ACHN (cell line): ENCODE data around the gene ZNF423.

Experiments
- DNase-seq: peaks from one replicate; pipeline ENCODE4 v3.0.0-alpha.2; 2015
- in situ Hi-C: cut with HindIII; loops from 2 replicates; pipeline ENCODE4 v1.10.0; 2017; ENCODE audit warnings: low sequenced_read_pairs, low pct_ligation_motif_present, low pct_unique_long_range_greater_than_20kb

The ZNF423 gene

DNA sequence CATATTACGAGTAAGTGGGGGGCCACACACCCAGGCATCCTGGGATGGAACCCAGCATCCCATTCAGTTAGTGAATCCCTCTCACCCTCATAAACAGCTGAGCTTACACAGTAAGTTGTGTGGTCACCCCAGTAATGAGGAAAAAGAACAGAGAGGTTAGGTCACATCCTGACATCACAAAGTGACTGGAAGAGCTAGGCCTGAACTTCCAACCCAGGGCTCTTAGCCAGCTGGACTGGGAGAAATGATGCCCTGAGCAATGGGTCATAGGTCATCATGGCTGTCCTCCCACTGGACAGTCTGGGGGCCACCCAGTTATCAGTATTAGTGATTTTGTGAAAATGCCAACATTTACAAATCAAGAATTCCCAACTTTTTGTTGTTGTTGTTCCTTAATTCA lies 205.3 kb downstream of the ZNF423 start:
- in situ Hi-C loops = no loop called here
- DNase-seq = no peak

DNA sequence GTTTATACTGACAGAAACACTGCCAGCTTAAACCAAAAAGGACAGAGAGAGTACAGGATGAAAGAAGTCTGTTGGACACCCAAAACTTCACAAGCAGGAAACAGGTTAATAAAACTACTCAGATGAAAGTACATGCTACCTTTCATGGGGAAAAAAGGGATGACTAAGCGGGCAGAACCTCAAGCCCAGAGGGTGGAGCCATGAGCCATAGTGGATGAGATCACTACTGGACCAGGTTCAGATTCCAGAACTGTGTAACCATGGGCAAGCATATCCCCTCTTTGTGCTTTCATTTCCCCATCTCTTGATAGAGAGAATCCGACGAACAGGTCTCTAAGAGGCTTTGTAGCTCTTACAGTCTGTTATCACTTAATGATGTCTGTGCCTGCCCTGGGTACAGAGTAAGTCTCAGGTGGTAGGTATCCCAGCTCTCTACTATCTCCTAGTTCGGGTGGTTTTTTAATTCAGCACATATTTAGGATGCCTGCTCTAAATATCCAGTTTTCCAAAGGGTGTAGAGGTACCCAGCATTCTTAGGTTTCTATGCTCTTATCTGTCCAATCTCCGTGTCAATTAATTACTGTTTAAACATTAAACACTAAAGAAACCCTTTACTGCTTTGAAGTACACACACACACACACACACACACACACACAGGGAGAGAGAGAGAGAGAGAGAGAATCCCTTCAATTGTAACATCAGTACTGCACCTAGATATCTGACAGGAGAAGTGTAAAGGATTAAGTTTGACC lies 206.7 kb downstream of the ZNF423 start:
- in situ Hi-C loops = no loop called here
- peak; percentile 10 for DNase-seq

DNA sequence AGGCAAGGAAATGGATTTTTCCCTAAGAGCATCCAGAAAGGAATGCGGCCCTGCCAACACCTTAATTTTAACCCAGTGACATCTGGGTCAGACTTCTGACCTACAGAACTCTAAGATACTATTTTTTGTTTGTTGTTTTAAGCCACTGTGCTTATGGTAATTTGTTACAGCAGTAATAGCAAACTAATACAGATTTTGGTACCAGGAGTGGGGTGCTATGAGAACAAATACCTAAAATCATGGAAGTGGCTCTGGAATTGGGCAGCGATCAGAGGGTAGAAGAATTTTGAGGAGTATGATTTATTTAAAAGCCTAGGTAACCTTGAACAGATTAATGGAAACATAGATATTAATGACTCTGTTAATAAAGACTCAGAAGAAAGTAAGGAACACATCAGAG lies 208.2 kb downstream of the ZNF423 start:
- no peak for DNase-seq
- in situ Hi-C loops = no loop called here

DNA sequence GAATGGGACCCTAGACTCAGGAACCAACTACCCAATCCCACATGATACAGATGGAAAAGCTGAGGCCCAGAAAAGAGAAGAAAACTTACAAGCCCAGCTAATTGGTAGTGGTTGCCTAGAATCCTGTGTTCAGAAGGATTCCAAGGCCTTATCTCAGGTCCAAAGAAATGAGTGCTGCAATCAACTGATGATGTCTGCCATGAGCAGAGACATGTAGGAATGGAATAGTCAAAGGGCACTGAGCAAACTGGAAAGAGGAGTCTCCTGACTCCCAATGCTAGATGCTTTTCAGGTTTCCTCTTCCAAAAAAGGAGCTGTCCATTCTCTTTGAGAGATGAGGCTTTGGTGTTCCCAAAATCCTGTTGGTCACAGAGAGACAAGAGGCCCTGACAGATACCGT lies 210.6 kb downstream of the ZNF423 start:
- no peak for DNase-seq
- in situ Hi-C loops = no loop called here

DNA sequence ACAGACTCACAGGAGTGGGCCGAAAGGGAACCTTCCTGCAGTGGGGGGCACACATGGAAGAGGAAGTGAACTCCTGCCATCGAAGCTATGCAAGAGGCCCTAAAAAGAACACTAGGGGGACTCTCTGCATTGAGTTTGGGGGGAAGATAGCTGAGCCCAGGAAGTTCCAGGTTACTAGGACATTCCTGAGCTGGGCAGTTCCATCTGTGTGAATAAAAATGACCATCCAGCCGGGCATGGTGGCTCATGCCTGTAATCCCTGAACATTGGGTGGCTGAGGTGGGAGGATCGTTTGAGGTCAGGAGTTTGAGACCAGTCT lies 211.8 kb downstream of the ZNF423 start:
- DNase-seq = no peak
- in situ Hi-C loops = no loop called here

DNA sequence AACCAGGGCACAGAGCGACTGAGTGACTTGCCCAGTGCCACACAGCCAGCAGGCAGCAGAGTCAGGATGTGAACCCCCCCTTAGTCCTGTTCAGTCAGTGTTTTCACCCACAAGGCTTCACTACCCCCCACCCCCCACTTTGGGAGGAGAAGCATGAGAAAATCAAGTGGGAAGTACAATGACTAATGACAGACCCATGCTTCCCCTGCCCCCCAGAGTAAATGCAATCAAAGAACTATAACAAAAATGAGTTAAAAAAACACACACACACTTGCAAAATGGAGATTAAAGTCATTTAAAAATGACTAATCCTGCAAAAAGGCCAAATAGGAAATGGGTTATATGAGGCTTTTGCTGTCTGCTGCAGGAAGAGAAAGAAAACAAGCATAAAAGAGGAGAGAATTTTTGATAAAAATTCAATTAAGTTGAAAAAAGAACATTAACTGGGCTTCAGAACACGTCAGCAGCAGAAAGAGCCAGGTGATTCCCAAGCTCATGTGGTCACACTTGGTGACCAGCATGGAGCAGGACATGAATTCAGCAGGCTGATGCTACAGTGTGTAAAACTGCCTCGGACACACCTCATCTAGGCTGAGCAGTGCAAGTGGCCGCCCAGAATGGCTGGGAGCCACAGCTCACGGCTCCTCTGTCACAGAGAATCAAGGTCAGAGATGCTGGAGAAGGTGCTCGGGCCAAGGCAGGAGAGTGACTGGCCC lies 212.3 kb downstream of the ZNF423 start:
- DNase-seq = no peak
- in situ Hi-C loops = no loop called here

DNA sequence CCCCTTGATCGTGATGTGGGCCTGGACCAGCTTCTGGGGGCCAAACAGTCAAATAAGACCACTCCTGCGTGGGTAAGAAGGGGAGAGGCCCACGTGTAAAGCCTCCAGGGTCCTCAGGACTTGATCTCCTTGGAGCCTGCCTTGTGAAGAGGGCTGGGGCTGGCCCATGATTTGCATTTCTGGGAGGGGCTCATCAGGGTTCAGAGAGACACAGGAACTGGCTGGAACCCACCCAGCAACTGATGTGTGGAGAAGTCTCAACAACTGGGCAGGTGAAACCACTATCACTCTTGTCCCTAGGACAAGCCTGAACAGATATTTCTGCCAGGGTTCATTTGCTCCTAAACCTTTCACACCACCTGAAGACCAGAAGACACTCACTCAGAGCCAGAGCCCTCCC lies 214.7 kb downstream of the ZNF423 start:
- in situ Hi-C loops = no loop called here
- no peak for DNase-seq

DNA sequence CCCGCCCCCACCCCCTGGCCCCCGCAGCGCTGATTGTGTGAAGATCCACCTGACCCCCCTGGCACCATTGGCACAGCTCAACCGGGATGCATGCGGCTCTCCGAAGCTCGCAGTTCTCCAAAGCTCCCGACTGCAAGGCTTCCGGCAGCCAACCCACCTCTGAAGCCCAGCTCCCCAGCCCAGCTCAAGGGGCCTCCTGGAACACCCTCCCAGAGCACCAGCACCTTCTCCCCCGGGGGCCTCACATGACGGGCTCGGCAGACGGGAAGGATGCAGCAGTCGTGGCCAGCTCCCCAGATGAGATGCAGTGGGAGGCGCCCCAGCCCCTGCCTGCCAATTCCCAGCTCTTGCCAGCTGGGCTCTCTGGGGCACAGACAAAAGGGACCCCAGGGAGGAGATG lies 215.3 kb downstream of the ZNF423 start:
- in situ Hi-C loops = no loop called here
- DNase-seq = no peak

DNA sequence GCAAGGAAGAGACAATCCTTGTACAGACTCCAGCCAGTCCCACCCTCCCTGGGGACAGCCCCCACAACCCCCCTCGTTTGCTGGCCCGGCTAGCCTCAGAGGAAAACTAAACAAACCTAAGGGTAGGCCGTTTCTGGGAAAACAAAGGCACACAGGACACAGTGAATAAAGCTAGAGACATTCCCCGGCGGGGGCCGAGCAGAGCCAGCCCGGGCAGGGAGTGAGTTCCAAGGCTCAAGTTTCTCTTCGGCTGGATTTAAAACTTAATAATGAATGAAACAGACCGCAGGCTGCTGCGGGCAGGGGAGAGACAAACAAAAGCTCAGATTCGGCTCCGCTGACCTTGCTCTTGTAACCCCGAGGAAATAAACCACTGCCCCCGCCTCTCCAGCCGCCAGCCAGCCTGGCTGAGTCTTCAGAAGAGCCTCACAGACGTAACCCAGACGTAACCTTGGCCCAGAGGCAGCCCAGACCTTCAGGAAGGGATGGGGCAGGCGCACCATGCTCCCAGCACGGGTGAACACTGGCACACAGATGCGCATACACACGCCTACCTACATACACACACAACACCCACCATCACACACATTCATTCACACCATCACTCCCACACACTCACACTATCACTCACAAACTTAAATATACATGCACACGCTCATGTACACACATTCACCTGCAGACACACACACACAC lies 216.0 kb downstream of the ZNF423 start:
- no peak for DNase-seq
- in situ Hi-C loops = no loop called here

DNA sequence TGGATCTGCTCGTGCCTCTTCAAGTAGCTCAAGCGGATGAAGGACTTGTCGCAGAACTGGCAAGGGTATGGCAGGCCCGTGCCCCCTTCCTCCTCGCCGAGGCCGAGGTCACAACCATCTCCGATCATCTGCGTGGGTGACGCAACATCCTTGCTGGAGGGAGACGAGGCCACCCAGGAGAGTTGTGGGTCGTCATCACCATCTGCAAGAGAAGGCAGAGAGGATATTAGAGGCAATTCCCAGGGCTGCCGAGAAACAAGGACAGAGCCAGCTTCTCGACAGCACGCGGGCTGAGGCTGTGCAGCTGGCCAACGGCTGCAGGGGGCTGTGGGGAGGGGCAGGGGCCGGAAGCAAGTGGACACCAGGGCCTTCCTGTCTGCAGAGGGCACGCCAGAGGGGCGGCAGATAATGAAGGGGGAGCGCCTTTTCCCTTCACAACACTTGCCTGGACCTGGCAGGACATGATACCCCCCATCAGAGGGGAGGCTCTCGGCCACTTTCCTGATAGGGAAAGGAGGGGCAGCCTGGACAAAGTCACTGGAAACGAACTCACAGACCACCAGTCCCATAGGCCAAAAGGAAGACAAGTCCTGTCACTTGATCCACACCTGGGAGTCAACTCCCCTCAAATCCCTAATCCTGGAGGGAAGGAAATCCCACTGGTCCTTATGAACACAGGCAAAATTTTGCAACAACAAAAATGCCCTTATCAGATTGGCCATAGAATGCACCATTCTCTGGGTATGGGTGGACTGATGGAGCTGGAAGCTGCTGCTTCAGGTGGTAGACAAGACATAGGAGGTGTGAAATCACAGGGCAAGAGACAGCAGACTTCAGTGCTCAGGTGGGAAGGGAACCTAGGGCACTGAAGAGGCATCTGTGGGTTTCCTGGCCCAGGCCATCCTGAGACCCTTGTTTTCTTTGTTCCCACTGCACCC lies 217.0 kb downstream of the ZNF423 start:
- in situ Hi-C loops = no loop called here
- DNase-seq = no peak

DNA sequence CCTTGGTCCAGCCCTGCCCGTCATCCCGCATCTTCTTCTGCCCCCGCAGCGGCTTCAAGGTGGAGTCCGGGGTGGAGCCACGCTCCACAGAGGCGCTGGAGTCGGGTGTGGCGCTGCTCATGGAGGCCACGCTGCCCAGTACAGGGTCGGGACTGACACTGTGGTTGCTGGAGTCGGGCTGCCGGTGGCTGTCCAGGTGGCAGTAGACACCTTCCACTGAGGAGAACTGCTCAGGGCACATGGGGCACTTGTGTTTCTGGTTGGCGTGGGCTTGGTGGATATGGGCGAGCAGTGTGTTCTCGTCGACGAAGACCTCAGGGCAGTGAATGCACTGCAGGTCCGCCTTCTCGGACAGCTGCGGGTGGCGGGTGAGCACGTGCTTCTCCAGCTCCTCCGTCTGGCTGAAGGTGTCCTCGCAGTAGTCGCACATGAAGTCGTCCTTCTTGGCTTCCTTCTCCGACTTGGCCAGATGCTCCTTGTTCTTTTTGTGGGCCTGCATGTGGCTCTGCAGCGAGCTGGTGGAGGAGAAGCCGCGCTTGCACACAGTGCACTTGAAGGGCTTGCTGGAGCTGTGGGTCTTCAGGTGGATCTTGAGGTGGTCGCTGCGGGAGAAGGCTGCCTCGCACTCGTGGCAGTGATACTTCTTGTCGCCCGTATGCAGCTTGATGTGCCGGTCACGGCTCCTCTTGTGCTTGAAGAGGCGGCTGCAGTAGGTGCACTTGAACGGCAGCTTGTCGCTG lies 217.8 kb downstream of the ZNF423 start:
- in situ Hi-C loops = no loop called here

DNA sequence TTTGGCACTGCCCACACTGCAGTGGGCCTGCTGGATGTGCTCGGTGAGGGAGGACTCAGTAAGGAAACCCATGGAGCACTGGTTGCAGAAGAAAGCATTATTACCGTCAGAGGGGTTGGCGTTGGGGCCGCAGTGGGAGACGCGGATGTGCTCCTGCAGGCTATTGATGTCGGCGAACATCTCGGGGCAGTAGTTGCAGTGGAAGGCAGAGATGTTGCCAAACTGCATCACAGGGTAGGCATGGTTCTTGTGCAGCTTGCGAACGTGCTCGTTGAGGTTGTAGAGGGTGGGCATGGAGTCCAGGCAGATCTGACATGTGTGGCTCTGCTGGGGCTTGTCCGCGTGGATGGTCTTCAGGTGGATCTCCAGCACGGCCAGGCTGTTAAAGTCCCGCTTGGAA lies 218.4 kb downstream of the ZNF423 start:
- in situ Hi-C loops = no loop called here
- DNase-seq = no peak

More for the DNA sequence above, 217.8 kb downstream of the ZNF423 start:
- no peak for DNase-seq

DNA sequence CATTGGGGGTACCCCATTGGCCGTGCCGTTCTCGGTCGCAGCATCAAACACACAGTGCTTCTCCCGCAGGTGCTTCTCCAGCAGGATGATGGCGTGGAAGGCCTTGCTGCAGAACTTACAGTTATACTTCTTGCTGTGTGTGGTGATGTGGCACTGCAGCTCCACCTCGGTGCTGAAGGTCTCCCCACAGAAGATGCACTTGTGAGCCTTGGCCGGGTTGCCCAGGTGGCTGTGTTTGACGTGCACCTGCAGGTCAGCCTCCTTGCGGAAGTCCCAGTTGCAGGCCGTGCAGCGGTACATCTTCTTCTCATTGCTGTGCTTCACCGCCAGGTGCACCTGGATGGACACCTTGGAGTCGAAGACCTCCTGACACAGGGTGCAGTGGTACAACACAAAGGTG lies 219.3 kb downstream of the ZNF423 start:
- in situ Hi-C loops = no loop called here
- no peak for DNase-seq

DNA sequence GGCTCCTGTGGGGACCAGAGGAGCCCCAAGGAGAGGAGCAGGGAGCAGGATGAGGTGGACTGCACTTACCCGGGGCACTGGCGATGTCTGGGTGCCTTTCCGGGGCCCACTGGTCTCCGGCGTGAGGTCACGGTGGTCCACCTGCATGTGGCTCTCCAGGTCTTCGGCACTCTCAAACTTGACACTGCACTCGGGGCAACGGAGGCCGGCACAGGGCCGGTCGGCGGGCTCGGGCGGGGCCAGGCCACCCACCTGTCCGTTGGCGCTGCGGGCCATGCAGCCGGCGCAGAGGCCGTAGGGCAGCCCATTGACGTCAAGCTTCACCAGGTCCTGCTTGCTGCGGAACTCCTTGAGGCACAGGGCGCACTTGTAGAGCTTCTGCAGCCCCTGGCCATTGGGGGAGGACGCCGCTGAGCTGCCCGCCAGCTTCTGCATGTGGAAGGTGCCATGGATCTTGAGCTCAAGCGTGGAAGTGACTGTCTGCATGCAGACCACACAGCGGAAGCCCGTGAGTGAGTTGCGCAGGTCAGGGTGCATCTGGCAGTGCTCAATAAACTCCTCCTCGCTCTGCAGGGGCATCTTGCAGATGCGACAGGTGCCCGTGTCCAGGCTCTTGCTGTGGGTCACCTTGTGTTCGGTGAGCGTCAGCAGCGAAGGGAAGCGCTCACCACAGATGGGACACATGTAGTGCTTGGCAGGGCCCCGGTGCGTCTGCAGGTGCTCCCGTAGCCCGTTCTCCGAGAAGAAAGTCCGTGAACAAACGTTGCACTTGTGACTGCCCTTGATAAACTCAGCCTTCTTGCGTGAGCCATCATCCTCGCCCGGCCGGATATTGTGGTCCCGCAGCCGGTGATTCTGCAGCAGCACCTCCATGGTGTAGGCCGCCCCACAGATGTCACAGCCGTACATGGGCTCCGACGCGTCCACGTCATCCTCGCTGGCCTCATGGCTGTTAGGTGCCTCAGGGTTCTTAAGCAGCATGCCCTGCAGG lies 220.0 kb downstream of the ZNF423 start:
- DNase-seq = no peak
- in situ Hi-C loops = no loop called here

DNA sequence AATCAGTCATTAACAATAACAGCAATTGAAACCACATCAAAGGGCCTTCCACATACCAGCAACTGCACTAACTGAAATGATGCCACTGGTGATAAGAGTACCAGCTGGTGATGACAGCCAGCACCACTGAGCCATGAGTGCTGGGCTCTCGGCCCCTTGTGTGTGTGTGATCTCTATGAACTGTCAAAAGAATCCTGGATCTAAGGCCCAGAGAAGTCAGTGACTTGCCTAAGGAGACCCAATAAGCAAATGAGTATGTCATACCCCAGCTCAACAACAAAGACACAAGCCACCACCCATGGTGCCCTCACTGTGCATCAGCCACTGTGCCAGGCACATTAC lies 220.9 kb downstream of the ZNF423 start:
- DNase-seq = no peak
- in situ Hi-C loops = no loop called here

DNA sequence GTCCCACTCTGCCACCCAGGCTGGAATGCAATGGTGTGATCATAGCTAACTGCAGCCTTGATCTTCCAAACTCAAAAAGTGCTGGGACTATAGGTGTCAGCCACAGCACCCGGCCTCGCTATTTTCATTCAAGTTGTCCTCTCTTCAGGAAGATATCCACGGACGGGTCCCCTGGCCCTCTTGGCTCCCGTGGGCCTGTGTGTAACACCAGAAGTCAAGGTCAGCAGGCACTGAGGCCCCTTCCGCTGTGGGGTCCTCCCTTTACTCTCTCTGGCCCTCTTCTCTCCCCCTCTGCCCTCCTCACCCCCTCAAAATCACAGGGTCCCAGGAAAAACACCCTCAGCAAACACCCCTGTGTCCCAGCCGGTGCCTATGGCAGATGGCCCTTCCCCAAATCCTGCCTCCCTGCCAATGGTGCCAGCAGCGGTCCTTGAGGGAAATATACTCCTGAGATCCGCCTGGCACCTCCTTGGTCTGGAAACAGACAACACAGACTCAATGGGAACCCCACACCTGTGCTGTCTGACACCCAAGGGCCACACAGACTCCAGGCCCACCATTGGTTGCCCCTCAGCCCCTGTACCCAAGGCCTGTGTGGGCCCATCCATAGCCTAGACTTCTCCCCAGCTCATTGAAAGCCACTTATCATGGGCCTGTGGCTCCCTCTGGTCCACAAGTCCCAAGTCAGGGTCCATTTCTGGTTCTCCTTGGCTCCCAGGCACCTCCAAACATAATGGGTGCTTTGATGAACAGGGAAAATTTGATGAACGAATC lies 221.5 kb downstream of the ZNF423 start:
- no peak for DNase-seq
- in situ Hi-C loops = no loop called here

DNA sequence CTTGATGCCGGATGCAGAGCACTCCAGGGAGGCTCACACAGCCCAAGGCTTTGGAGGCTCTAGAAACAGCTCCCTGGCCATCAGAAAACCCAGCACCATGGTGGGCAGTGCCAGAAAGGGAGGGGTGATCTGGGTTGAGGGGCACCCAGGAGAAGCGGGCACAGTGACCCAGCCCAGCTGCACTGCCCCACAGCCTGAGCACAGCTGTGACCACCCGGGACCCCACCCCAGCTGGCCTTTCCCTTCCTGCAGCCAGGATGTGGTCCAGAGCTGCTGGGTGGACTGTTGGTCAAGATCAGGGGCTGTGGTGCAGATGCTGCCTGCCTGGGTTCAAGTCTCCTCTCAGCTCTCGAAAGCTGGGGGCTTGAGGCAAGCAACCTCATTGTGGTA lies 223.1 kb downstream of the ZNF423 start:
- no peak for DNase-seq
- in situ Hi-C loops = no loop called here
